Vagina (tissue), 2 donors: ENCODE data around the gene ZNF423.

Source experiments
- CTCF ChIP-seq, 3 experiments: fragments of 450-650 bp in 2 of 3; fragments of 200-600 bp in 1 of 3; sonication (generic) in 1 of 3; IDR thresholded peaks; one replicate each; pipeline ENCODE4 v1.5.1; 2017 to 2019; ENCODE audit warnings: antibody characterized with exemption in 3 of 3, mild to moderate bottlenecking in 2 of 3, moderate library complexity in 2 of 3
- POLR2A ChIP-seq, 2 donors: fragments of 450-650 bp; IDR thresholded peaks; one replicate each; pipeline ENCODE4 v1.6.1; 2017; ENCODE audit warnings: antibody characterized with exemption in 2 of 2, mild to moderate bottlenecking in 2 of 2, moderate library complexity in 2 of 2
- POLR2AphosphoS5 ChIP-seq, 2 donors: sonication (generic); formaldehyde crosslinking; IDR thresholded peaks; one replicate each; pipeline ENCODE4 v1.9.0; 2017; ENCODE audit warnings: antibody characterized with exemption in 2 of 2, mild to moderate bottlenecking in 2 of 2, low read depth in 1 of 2; ENCODE audit not compliant: insufficient read depth in 1 of 2

GRCh38 chr16:49799172-49799571 is 56.7 kb downstream of the ZNF423 start:
- no peak for TF ChIP-seq CTCF (IDR thresholded peaks at IDR 0.05)
- TF ChIP-seq POLR2A (IDR thresholded peaks at IDR 0.05): no peak
- no peak for TF ChIP-seq POLR2AphosphoS5 (IDR thresholded peaks at IDR 0.05; ENCODE audit: insufficient read depth in 1 of 2, low read depth in 1 of 2)
